Measurements from ENCODE around the gene TRAF3IP3.

Gene TRAF3IP3

GRCh38 chr1:209803568-209803967, 47.7 kb downstream of the TRAF3IP3 start:
- DNase-seq = no peak

- no peak for DNase-seq
These were observed 49.5 kb downstream of the TRAF3IP3 start for GRCh38 chr1:209805341-209805781.

DNA sequence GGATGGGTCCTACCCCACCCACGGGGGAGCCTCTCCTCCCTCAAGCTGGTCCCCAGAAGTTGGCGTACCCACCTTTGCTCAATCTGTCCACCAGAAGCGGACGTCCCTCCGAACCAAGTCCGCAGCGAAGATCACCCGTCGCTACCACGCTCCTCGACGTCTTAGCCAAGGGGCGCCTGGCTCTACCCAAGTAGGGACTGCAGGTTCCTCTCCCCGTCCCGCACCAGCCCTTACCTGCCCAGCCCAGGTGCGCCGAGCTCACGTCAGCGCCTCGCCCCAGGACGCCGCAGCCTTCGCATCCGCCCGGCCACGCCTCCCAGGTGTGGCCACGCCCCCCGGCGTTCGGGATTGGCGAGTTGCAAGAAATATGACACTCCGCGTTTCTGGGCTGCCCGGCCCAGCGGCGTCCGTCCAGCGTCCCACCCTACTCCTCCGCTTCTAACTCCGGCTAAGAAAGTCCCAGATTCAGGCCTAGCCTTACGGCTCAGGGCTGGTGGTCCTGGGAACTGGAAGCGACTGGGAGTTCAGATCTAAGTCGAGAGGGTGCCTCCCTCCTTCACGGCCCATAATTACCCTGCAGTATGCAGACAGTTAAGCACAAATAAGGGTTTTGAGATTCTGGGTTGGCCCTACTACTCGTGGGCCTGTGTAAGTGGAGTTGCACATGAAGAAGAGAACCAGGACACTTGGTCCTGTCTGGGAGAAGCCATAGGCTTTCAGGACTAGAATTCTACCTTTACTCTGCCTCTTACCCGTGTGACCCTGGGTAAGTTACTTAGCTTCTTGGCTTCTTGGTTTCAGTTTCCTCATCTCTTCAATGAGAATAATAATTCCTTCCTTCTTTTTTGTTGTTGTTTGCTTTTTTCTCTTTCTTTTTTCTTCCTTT, 50.3 kb downstream of the TRAF3IP3 start, which contains the start of gene IRF6:
Gene IRF6 (minus strand): TSS at position 268 of the 886 bp plus-strand sequence. CDS start 4,729 bp downstream, outside the sequence.
- peak; percentile 65 for DNase-seq

GRCh38 chr1:209807509-209807908, 51.7 kb downstream of the TRAF3IP3 start:
- DNase-seq = no peak

DNA sequence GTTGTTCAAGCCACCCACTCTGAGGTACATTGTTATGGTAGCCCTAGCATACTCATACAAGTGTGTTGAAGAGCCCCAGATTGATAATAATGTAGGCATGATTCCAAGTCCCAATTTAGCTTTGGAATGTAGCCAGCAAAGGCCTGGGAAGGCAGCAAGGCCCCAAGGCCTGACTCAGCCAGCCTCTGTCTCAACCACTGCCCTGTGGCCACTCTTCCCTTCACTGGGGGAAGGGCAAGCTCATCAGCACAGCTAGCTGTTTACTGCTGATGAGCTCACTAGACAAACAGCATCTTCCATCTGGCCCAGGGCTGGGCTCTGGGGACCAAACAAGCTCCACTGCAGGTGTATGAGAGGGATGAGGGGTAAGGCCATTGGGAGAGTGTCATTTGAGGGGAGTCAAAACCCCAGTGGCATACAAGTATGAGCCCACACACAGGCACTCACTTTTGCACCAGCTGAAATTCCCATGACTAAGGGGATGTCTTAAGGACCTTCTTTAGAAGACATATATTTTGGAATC, 52.3 kb downstream of the TRAF3IP3 start:
- DNase-seq = no peak

- DNase-seq = no peak
These were observed 53.8 kb downstream of the TRAF3IP3 start for GRCh38 chr1:209809611-209810010.

- no peak for DNase-seq
These were observed 54.9 kb downstream of the TRAF3IP3 start for GRCh38 chr1:209810783-209811182.

GRCh38 chr1:209813902-209814301, 58.0 kb downstream of the TRAF3IP3 start:
- DNase-seq = no peak

DNA sequence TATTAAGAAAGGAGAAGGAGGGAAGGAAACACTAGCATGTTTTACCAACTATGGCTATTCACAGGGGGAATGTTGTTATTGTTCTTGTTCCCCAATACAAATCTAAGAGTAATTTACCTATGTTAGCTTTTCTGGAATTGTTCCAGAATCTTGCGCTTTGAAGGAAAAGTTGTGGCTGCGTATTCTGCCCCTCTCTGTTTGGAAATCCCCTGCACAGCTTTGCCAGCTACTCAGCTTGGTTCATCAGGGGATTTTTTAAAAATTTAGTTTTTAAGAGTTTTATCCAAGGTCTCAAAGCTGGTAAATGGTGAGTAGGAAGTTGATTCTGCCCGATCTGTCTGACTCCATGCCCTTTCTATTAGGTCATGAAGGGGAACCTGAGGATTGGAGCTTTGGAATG, 59.6 kb downstream of the TRAF3IP3 start:
- no peak for DNase-seq

DNA sequence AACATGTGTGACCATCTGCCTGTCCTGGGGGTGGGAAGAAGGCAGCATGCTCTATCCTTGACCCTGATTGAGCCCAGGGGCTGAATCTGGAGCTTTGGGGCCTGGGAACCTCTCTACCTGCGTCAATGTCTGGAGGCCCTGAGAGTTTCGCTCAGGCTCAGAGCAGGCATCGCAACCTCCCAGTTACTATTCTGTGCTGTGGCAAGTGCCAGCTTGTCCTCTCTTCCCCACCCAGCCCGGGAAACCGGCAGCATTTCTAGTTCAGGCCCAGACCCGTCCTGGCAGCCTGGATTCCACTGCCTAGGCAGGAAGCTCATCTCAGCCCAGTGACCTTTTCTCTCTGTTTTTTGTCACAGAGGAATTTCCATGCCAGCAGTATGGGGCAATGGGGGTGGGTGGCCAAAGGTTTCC, 60.1 kb downstream of the TRAF3IP3 start:
- no peak for DNase-seq

- DNase-seq = no peak
These were observed 61.1 kb downstream of the TRAF3IP3 start for GRCh38 chr1:209816923-209817322.

- no peak for DNase-seq
These were observed 61.8 kb downstream of the TRAF3IP3 start for GRCh38 chr1:209817691-209818090.

- DNase-seq = no peak
These were observed 63.2 kb downstream of the TRAF3IP3 start for GRCh38 chr1:209819058-209819457.

DNA sequence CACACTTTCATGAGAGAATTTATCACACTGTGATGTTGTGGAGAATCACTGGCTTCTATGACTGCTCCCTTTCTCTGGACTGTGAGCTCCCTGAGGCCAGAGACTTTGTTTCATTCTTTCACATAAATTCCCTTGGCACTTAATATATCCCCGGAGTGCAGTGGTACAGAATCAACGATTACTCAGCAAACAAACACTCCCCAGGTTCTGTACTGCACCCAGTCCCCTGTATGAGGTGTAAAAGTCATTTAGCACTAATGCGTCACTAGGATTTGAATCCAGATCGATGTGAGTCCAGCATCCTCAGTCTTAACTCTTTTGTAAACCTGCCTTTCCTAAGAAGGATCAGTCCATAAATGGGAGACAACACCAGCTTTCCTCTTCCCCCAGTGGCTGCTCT, 65.1 kb downstream of the TRAF3IP3 start:
- no peak for DNase-seq

DNA sequence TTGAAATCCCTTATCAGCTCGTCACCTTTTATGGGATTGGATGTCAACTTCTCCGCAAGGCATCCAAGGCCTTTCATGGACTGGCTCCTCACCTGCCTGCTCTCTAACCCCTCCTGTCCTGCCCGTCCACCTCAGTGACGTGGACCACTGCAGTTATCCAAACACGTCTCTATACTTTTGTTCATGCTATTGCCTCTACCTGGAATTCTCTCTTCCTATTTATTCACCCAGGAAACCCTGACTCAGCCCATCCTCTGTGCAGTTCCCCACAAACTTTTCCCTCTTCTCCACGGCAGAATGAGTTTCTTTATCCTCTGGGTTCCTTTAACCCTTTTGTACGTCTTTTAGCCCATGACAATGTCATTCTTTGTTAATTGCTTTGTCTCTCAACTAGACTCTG, 66.9 kb downstream of the TRAF3IP3 start:
- DNase-seq = no peak

DNA sequence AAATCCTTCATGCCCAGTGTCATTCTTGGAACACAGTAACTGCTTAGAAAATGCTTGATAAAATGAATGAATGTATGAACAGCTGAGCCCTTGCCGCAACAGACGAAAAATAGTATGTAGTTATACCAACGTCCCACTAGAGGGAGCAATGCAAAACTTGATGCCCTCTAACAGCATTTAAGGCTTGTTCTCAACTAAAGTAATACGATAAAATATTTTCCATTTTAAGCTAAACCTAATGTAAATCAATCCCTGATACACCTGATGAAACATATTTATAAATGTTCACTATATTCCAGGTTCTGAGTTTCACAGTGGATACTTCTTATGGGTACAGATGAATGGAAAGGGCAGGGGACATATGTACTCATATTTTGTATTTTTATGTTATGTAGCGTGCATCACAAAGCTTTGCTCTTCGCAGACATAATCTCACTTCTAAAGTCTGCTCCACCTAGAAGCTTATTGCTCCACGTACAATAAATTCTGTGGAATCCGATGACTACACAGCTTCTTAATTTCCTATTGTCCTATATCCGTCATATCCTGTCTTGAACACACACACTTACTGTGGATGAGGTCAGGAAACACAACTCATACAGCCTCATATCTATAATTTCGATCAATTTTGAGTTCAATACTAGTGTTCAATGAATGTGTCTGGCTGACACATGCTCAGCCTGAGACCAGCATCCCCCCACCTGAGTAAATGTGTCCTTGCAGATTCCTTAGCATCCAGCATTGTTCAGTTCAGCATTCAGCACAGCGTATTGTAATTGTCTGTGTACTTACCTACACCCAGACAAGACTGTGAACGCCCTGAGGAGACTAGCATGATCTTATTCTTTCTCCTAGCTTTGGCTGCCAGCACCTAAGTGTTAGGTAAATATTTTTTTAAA, 67.5 kb downstream of the TRAF3IP3 start:
- DNase-seq = no peak

DNA sequence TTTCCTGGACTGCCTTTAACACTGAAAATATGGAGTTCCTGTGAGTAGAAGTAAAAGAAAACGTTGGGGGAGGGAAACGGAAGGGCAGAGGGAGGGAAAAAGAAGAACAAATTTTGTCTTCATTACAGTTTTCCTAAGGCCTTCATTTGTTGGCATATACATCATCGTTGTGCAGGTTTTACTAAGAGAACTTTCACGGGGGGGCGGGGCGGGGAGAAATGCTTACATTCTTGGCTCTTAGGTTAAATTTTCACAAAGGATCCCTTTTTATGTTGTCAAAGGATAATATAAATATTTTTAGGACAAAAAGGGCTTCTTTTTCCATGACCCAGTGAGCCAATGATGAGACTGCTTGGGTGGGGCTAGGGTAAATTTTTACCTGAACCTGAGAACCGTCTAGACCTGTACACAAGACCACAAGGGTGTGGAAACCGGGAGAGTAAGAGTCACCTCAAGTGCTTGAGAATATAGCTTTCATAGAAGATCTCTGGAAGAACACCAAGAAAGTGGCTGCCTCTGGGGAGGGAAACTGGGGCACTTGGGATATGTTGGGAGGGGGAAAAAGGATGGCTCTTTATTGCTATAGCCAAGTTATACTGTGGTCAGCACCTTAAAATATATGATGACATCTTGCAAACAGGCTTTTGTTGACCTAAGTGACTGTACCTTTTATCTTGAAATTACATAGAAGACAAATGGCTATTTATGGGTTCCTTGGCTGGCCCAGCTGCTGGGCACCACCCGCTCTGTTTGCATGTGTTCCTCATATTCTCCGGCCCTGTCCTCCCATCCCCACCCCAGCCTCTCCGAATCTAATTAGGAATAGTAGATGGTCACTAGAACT, 70.0 kb downstream of the TRAF3IP3 start:
- no peak for DNase-seq

DNA sequence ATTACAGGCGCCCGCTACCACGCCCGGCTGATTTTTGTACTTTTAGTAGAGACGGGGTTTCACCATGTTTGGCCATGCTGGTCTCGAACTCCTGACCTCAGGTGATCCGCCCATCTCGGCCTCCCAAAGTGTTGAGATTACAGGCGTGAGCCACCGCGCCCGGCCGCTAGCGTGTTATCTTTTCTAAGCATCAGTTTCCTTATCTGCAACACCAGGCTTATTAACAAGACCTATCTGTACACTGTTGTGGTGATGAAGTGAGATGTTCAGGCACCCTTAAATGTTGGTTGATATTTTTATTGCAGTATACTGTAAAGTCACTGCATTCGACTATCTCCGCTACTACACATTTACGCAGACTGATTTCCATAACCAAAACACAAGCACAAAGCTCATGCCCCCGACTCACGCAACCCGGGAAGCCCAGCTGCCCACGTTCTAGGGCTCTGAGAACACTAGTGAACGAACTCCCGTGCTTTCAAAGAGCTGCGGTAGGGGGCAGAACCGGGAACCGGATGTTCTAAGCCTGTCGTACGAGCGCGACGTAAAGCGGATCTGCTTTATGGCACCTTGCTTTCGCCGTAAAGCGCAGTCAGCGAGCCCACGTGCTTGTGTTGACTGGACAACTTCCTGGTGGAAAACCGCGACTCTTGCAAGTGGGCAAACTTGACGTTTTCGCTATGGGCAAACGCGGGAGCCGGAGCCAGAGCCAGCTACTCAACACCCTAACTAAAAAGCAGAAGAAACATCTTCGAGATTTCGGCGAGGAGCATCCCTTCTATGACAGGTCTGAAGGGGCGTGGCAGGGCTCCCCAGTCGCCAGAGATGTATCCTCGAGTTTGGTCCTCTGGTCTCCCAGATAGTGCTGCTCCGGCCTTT, 71.8 kb downstream of the TRAF3IP3 start, which contains the start of gene UTP25:
Gene UTP25 (plus strand): TSS at position 589 of the 879 bp plus-strand sequence. CDS start 92 bp downstream, at position 681.
- peak; percentile 92 for DNase-seq

GRCh38 chr1:209829716-209830115, 73.9 kb downstream of the TRAF3IP3 start:
- no peak for DNase-seq

- DNase-seq = no peak
These were observed 74.9 kb downstream of the TRAF3IP3 start for GRCh38 chr1:209830722-209831121.

GRCh38 chr1:209831615-209832014, 75.8 kb downstream of the TRAF3IP3 start:
- DNase-seq = no peak
